ENCODE data around the gene HSDL1.

DNA sequence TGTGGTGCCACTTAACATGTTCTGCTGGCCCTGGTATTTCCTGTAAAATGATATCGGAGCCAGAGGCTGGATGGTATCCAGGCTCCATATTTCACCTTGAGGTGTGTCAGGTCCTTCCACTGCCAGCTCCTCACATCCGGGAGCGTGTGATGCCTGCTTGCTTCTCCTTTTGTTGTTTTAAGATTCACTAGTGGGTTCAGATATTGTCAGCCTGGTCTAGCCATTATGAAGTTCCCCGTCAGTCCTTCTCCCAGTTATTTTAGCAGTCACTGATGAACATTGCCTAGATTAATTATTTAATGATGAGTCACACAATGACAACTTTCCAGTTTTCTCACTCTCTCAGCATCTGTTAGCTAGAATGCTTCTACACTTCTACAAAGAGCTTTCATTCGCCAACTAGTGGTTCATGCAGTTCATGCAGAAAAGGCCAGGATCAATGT, 11.4 kb upstream of the HSDL1 start:
- TF ChIP-seq, protein P1, sequence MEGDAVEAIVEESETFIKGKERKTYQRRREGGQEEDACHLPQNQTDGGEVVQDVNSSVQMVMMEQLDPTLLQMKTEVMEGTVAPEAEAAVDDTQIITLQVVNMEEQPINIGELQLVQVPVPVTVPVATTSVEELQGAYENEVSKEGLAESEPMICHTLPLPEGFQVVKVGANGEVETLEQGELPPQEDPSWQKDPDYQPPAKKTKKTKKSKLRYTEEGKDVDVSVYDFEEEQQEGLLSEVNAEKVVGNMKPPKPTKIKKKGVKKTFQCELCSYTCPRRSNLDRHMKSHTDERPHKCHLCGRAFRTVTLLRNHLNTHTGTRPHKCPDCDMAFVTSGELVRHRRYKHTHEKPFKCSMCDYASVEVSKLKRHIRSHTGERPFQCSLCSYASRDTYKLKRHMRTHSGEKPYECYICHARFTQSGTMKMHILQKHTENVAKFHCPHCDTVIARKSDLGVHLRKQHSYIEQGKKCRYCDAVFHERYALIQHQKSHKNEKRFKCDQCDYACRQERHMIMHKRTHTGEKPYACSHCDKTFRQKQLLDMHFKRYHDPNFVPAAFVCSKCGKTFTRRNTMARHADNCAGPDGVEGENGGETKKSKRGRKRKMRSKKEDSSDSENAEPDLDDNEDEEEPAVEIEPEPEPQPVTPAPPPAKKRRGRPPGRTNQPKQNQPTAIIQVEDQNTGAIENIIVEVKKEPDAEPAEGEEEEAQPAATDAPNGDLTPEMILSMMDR (IDR thresholded peaks at IDR 0.05 in 4 of 5, conservative IDR thresholded peaks at IDR 0.05 in 1 of 5), result no peak
- no peak for TF ChIP-seq POLR2A (IDR thresholded peaks at IDR 0.05)
